NCI-H510A treated with DMSO at 0.1 percent for 48 hours (cell line): Measurements from ENCODE around the gene DHX40.
A peak's percentile ranks its signal among the peaks of the same experiment; 100 is the strongest.
"Not testable (repeated sequence)": the region's sequence is repeated elsewhere in the genome, so short reads cannot be mapped to it uniquely, and the experiment has no call there.

Source experiments
- DNase-seq: peaks from one replicate; lab custom pipeline; 2025; lab: John Stamatoyannopoulos, UW

The DHX40 gene

GRCh38 chr17:59565171-59565958 is at the start of gene DHX40:
Gene DHX40, plus strand, starts transcription at chr17:59565610. Its CDS starts 62 bp downstream, at chr17:59565672.
- peak; percentile 97 for DNase-seq

DNA sequence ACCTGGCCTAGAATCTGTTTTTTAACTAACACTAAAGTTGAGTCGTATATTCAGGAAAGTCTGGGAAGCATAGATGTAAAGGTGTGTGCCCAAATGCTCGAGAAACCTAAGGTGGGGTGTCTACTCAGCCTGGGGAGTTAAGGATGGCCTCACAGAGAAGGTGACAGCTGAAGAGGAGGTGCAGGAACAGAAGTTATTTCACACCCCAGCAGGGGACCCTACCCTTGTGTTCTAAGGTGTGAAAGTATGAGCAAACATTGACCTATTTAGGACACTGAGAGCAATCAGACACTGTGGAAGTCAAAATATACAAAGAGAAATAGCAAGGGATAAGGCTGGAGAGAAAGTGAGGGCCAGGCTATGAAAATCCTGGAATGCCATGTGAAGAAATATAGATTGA is 49.0 kb upstream of the DHX40 start:
- DNase-seq, result no peak

DNA sequence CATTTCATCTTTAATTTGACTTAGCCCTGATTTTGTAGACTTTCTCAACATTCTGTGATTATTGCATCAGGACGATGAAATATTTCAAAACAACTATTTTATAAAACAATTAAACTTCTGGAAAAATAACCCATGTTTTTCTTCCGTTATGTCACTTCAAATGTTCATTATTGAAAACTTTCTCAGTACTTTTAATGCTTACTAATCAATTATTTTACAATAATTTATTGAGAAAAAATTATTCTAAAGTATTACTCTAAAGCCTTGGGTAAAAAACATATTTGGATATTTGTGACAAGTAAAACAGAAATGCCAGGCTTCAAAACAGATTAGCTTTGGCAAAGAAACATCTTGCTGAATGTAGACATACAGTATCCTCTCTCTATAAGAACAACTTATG is 46.3 kb upstream of the DHX40 start:
- no peak for DNase-seq

DNA sequence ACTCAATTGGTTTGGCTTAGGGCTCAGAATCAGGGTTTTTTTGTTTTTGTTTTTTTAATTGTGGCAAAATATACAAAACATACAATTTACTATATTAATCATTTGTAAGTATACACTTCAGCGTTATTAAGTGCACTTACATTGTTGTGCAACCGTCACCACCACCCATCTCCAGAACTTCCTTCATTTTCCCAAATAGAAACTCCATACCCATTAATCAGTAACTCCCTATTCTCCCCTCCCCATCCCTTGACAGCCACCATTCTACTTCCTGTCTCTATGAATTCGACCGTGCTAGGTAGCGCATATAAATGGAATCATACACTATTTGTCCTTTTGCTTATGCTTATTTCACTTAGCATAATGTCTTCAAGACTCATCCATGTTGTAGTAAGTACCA is 45.2 kb upstream of the DHX40 start:
- no peak for DNase-seq

GRCh38 chr17:59521465-59522126 is 43.8 kb upstream of the DHX40 start:
- DNase-seq, result peak; percentile 54

DNA sequence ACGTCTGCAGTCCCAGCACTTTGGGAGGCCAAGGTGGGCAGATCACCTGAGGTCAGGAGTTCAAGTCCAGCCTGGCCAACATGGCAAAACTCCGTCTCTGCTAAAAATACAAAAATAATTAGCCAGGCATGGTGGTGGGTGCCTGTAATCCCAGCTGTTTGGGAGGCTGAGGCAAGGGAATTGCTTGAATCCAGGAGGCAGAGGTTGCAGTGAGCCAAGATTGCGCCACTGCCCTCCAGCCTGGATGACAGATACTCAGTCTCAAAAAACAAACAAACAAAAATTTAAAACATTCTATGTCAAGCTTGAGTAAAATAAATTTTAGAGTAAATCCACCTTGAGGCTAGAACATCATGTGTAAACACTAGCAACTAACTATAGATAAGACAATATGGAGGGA is 40.5 kb upstream of the DHX40 start:
- not testable (repeated sequence) for DNase-seq

GRCh38 chr17:59525668-59526067 is 39.7 kb upstream of the DHX40 start:
- no peak for DNase-seq

- no peak for DNase-seq
These were observed 39.0 kb upstream of the DHX40 start for GRCh38 chr17:59526451-59526850.

GRCh38 chr17:59527325-59527917 is 38.0 kb upstream of the DHX40 start:
- DNase-seq, result no peak

DNA sequence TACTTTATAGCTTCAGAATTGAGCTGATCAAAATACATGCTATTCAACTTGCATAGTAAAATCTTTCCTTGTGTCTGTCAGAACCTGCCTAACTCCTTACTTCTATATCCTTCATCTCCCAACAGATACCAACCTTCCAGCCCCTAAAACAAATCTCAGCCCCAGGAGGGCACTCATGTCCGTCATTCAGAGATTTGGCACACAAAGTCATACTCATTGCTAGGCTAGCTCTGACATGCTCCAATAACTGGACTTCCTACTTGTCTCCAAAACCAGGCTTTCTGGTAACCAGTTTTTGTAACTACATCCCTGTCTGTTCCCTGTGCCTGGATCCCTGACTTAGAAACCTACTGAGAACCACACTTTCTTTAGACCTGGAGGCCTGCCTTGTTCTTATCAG is 37.5 kb upstream of the DHX40 start:
- DNase-seq, result no peak

- no peak for DNase-seq
These were observed 34.9 kb upstream of the DHX40 start for GRCh38 chr17:59530531-59530930.

DNA sequence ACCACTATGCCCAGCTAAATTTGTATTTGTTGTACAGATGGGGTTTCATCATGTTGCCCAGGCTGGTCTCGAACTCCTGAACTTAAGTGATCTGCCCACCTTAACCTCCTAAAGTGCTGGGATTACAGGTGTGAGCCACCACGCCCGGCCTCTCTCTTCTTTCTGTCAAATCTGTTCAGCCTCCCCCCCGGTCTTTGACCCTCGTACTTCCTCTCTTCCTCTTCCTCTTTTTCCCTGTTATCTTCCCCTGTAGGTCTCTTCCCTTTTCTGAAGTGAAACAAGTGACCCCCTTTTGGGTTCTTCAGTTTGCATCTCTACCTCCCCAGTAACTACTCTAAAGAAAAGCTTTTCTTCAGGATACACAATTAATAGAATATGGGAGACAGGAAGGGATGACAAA is 31.7 kb upstream of the DHX40 start:
- no peak for DNase-seq

GRCh38 chr17:59534583-59534982 is 30.8 kb upstream of the DHX40 start:
- DNase-seq, result no peak

DNA sequence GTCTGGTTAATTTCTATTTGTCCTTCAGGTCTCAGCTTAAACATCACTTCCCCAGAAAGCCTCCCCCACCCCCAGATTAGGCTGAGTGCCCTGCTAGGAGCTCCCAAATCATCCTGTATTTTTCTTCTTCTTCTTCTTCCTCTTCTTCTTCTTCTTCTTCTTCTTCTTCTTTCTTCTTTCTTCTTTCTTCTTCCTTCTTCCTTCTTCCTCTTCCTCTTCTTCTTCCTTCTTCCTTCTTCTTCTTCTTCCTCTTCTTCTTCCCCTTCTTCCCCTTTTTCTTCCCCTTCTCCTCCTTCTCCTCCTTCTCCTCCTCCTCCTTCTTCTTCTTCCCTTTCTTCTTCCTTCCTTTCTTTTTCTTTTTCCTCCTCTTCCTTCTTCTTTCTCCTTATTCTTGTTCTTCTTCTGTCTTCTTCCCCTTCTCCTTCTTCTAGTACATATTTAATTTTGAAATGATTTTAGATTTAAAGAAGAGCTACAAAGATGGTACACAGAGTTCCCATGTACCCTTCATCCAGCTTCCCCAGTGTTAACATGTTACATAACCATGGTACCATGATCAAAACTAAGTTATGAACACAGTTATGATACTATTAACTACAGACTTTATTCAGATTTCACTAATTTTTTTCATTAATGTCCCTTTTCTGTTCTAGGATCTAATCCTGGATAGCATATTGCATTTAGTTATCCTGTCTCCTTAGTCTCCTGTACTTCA is 27.1 kb upstream of the DHX40 start:
- no peak for DNase-seq

DNA sequence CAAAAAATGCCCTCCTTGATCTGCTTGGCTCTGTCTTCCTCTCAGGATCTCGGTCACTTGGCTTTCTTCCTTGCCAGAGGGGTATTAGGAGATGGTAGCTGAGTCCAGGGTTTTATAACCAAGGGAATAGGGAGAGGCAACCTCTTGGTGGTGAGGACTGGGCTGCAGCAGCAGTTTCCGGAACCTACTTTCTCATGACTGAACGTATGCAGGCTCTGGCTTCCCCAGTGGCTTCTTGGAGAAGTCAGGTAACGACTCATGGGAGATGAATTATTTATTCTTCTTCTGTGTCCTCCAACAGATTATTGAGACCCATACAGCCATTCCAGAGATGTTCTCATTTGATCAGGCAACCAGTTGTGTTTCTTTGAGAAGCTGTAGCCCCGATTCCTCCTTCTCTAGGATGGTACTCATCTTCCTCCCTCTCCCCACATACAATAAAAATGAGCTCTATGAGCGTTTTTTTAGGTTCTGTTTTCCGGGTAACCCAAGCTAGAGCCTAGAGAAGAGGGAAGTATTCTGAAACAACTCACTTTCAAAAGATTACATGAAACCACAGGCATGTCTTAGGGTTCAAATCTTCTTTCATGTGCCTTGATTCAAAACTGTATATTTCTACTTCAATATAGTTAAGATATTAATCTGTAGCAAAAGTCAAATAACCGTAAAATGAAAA is 22.3 kb upstream of the DHX40 start:
- no peak for DNase-seq

- no peak for DNase-seq
These were observed 19.5 kb upstream of the DHX40 start for GRCh38 chr17:59545942-59546341.

- no peak for DNase-seq
These were observed 18.1 kb upstream of the DHX40 start for GRCh38 chr17:59547131-59547915.

GRCh38 chr17:59548985-59549384 is 16.4 kb upstream of the DHX40 start:
- not testable (repeated sequence) for DNase-seq

DNA sequence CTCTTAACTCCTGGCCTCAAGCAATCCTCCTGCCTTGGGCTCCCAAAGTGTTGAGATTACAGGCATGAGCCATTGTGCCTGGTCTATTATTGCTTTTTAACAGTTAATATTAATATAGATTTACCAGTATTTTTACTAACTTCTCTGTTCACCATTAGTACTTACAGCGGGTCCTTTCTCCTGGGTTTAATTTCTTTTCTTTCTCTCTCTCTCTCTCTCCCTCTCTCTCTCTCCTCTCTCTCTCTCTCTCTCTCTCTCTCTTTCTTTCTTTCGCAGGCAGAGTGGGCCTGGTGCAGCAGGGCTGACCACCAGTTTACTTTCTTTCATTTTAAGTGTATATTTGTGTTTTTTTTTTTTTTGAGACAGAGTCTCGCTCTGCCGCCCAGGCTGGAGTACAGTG is 14.7 kb upstream of the DHX40 start:
- no peak for DNase-seq

DNA sequence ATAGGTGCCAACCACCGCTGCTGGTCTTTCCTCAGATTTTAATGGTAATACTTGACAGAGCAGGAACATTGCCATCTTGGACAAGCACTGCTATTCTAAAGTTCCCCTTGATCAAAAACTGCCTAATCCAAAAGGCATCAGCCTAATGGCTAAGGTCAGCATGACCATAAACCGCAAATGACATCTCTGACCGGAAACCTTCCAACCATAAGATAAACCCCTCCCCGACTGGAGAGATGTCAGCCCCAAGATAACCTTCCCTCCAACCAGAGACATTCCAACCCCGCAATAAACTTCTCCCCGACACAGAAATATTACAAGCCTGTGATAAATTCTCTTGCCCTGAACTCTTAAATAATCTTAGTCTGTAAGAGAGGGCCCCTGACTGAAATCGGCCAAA is 7.4 kb upstream of the DHX40 start:
- no peak for DNase-seq

GRCh38 chr17:59558953-59559352 is 6.5 kb upstream of the DHX40 start:
- no peak for DNase-seq
